PC-3 (cell line): ENCODE measurements around the gene CFAP91. TPM values are rescaled to one million over a fixed set of nuclear protein-coding genes. Genes with fewer than 3 reads are reported as not detected.

ENCODE experiments used
- ATAC-seq: fragments of 200-7000 bp; cut with Tn5 transposase; 2 replicates; pipeline ENCODE4 v1.9.1; 2020; ENCODE audit warnings: mild to moderate bottlenecking, moderate library complexity
- BruUV-seq: library from RNA; stranded (reverse); fragments of 400-500 nt; replicated peaks from 2 replicates; lab custom pipeline; 2021; lab: Mats Ljungman, UMichigan
- CTCF ChIA-PET: fragments of 300-600 bp; sonication (Branson Sonifier 250); formaldehyde crosslinking; loops from one replicate; lab custom pipeline; 2022; ENCODE audit warnings: antibody characterized with exemption; lab: Charles Lee
- POLR2A ChIA-PET: fragments of 300-600 bp; sonication (Branson Sonifier 250); formaldehyde crosslinking; loops from one replicate; lab custom pipeline; 2022; ENCODE audit warnings: antibody characterized with exemption; ENCODE audit not compliant: unreplicated experiment; lab: Charles Lee
- DNase-seq: peaks from one replicate; pipeline ENCODE4 v3.0.0-alpha.2; 2015
- H2AFZ ChIP-seq: fragments of 300-600 bp; sonication (generic); 2 replicates; pipeline ENCODE4 v1.6.0; 2016; ENCODE audit warnings: antibody characterized with exemption, low read length
- H3F3A ChIP-seq: fragments of 300-600 bp; sonication (generic); one replicate; pipeline ENCODE4 v1.6.0; 2017; ENCODE audit warnings: antibody characterized with exemption, low read length, control low read depth, mild to moderate bottlenecking; ENCODE audit not compliant: unreplicated experiment
- H3K27ac ChIP-seq: fragments of 300-600 bp; sonication (generic); 2 replicates; pipeline ENCODE4 v1.5.1; 2016; ENCODE audit warnings: mild to moderate bottlenecking, low read length
- H3K27me3 ChIP-seq: fragments of 300-600 bp; sonication (generic); 2 replicates; pipeline ENCODE4 v1.6.1; 2016; ENCODE audit warnings: low read length, mixed read lengths
- H3K36me3 ChIP-seq: fragments of 300-600 bp; sonication (generic); 2 replicates; pipeline ENCODE4 v1.6.1; 2016; ENCODE audit warnings: low read depth, mixed run types, low read length, mixed read lengths
- H3K4me1 ChIP-seq: fragments of 300-600 bp; sonication (generic); 2 replicates; pipeline ENCODE4 v1.5.1; 2016; ENCODE audit warnings: low read length; ENCODE audit not compliant: insufficient read depth
- H3K4me2 ChIP-seq: fragments of 300-600 bp; sonication (generic); 2 replicates; pipeline ENCODE4 v1.6.0; 2016; ENCODE audit warnings: low read length
- H3K4me3 ChIP-seq: fragments of 300-600 bp; sonication (generic); 2 replicates; pipeline ENCODE4 v1.5.1; 2016; ENCODE audit warnings: mild to moderate bottlenecking, low read length, mixed read lengths
- H3K79me2 ChIP-seq: fragments of 300-600 bp; sonication (generic); 2 replicates; pipeline ENCODE4 v1.6.1; 2017; ENCODE audit warnings: low read length, mixed read lengths
- H3K9ac ChIP-seq: fragments of 300-600 bp; sonication (generic); 2 replicates; pipeline ENCODE4 v1.6.0; 2016; ENCODE audit warnings: mild to moderate bottlenecking, low read length
- H3K9me2 ChIP-seq: fragments of 300-600 bp; sonication (generic); replicated peaks from 2 replicates; pipeline ENCODE4 v1.6.1; 2016; ENCODE audit warnings: mixed run types, low read length, mixed read lengths
- H3K9me3 ChIP-seq: fragments of 300-600 bp; sonication (generic); 2 replicates; pipeline ENCODE4 v1.6.1; 2016; ENCODE audit warnings: low read length, mixed read lengths
- H4K20me1 ChIP-seq: fragments of 300-600 bp; sonication (generic); 2 replicates; pipeline ENCODE4 v1.6.1; 2016; ENCODE audit warnings: low read length, mixed read lengths
- CTCF ChIP-seq: fragments of 300-600 bp; sonication (generic); conservative IDR thresholded peaks from 2 replicates; pipeline ENCODE4 v1.5.1; 2017; ENCODE audit warnings: antibody characterized with exemption, low read depth, mild to moderate bottlenecking, low read length
- EZH2 ChIP-seq: fragments of 300-600 bp; sonication (generic); IDR thresholded peaks from one replicate; pipeline ENCODE4 v1.6.1; 2017; ENCODE audit warnings: antibody characterized with exemption, mild to moderate bottlenecking, low read length; ENCODE audit not compliant: unreplicated experiment
- EZH2phosphoT487 ChIP-seq: fragments of 300-600 bp; sonication (generic); IDR thresholded peaks from 2 replicates; pipeline ENCODE4 v1.6.1; 2018; ENCODE audit warnings: mild to moderate bottlenecking, antibody characterized with exemption, low read length, borderline replicate concordance
- intact Hi-C: fragments of 100-400 bp; cut with micrococcal nuclease; formaldehyde crosslinking; loops from 2 replicates; pipeline ENCODE4 v1.9.0; 2023
- total RNA-seq: library from RNA; depleted of rRNA; stranded (reverse); fragments of >200 nt; gene quantifications from 2 replicates; pipeline ENCODE4 v1.2.3, GENCODE V29; 2014

The CFAP91 gene
- total RNA-seq, 1 experiment from 2014 or later = 1.1 TPM

- Histone ChIP-seq H3K4me1 (no peaks in the 10 kb centered on the region), H3K36me3 (no peaks in the 10 kb centered on the region), H3K27ac (no peak overlapping the region), H3K4me3 (no peak overlapping the region), H3K79me2 (no peaks in the 10 kb centered on the region), H4K20me1 (no peaks in the 10 kb centered on the region), H3K9me2 (no peaks in the 10 kb centered on the region), H3F3A (no peaks in the 10 kb centered on the region), H3K4me2 (no peak overlapping the region), H3K27me3 (0 out of 2 replicates have a peak, but pooled peaks cover 7% of the 10 kb centered on the region), H3K9ac (no peak overlapping the region), H3K9me3 (no peaks in the 10 kb centered on the region), H2AFZ (no peak overlapping the region)
- BruUV-seq = no TSS peak
- POLR2A ChIA-PET = interaction anchor here (0.6 kb wide), 1 partner anchor 304 kb away, joined by 3 read pairs; no protein-coding TSS in a partner anchor
- intact Hi-C loops = no loop called here
- TF ChIP-seq EZH2 (no peak), CTCF (no peak), EZH2phosphoT487 (no peak)
- CTCF ChIA-PET = no interaction called here
- DNase-seq (no peak), ATAC-seq (no peak)
Observed at GRCh38 chr3:119723022-119723421, 20.2 kb downstream of the CFAP91 start.

- no TSS peak for BruUV-seq
- TF ChIP-seq EZH2 (no peak), CTCF (no peak), EZH2phosphoT487 (no peak)
- Histone ChIP-seq H3K4me1 (no peaks in the 10 kb centered on the region), H3K4me2 (no peak overlapping the region), H3K27ac (no peak overlapping the region), H2AFZ (no peak overlapping the region), H4K20me1 (no peaks in the 10 kb centered on the region), H3K79me2 (no peaks in the 10 kb centered on the region), H3K4me3 (no peak overlapping the region), H3K9me2 (no peaks in the 10 kb centered on the region), H3K9ac (no peak overlapping the region), H3F3A (no peaks in the 10 kb centered on the region), H3K27me3 (0 out of 2 replicates have a peak, but pooled peaks cover 7% of the 10 kb centered on the region), H3K36me3 (no peaks in the 10 kb centered on the region), H3K9me3 (no peaks in the 10 kb centered on the region)
- DNase-seq = no peak
- POLR2A ChIA-PET = no interaction called here
- CTCF ChIA-PET = no interaction called here
- intact Hi-C loops = no loop called here
- no peak for ATAC-seq
Observed at GRCh38 chr3:119726909-119727308, 24.1 kb downstream of the CFAP91 start.

GRCh38 chr3:119729996-119730395 is 27.2 kb downstream of the CFAP91 start:
- no peak overlapping the region for H3K27ac ChIP-seq
- no peak overlapping the region for H3K9ac ChIP-seq
- H3K4me1 ChIP-seq = no peaks in the 10 kb centered on the region
- H3K9me3 ChIP-seq = no peaks in the 10 kb centered on the region
- no peak overlapping the region for H2AFZ ChIP-seq
- TF ChIP-seq EZH2phosphoT487 (no peak), CTCF (no peak), EZH2 (no peak)
- BruUV-seq = no TSS peak
- no peaks in the 10 kb centered on the region for H4K20me1 ChIP-seq
- ChIA-PET POLR2A (no interaction called here), CTCF (no interaction called here)
- H3F3A ChIP-seq = no peaks in the 10 kb centered on the region
- no peaks in the 10 kb centered on the region for H3K36me3 ChIP-seq
- no peaks in the 10 kb centered on the region for H3K9me2 ChIP-seq
- no peak for DNase-seq
- intact Hi-C loops = no loop called here
- H3K4me3 ChIP-seq = no peak overlapping the region
- ATAC-seq = no peak
- no peaks in the 10 kb centered on the region for H3K79me2 ChIP-seq
- 0 out of 2 replicates have a peak, but pooled peaks cover 7% of the 10 kb centered on the region for H3K27me3 ChIP-seq
- H3K4me2 ChIP-seq = no peak overlapping the region
